IgD-negative memory B cell (primary cell): ENCODE data around the gene KIAA0825. TPM values are rescaled to one million over a fixed set of nuclear protein-coding genes. Genes with fewer than 3 reads are reported as not detected.

ENCODE experiments used
- H3K27ac Mint-ChIP-seq, 3 donors: one replicate each; pipeline ENCODE4 v1.8.0; 2020 to 2022; ENCODE audit warnings: mild to moderate bottlenecking in 3 of 3, mixed read lengths in 3 of 3, moderate library complexity in 1 of 3
- H3K27me3 Mint-ChIP-seq: one replicate; pipeline ENCODE4 v1.8.0; 2021; ENCODE audit warnings: mixed read lengths
- H3K36me3 Mint-ChIP-seq: one replicate; pipeline ENCODE4 v1.8.0; 2020; ENCODE audit warnings: mild to moderate bottlenecking, mixed read lengths
- H3K4me1 Mint-ChIP-seq, 3 donors: one replicate each; pipeline ENCODE4 v1.8.0; 2020 to 2022; ENCODE audit warnings: mixed read lengths in 3 of 3, mild to moderate bottlenecking in 1 of 3
- H3K4me3 Mint-ChIP-seq, 4 donors: one replicate each; pipeline ENCODE4 v1.8.0; 2020 to 2022; ENCODE audit warnings: mild to moderate bottlenecking in 4 of 4, mixed read lengths in 4 of 4, moderate library complexity in 3 of 4
- H3K9me3 Mint-ChIP-seq, 3 donors: one replicate each; pipeline ENCODE4 v1.8.0; 2020 to 2021; ENCODE audit warnings: mixed read lengths in 3 of 3, mild to moderate bottlenecking in 1 of 3
- polyA plus RNA-seq: library from polyadenylated mRNA; unstranded; fragments of 300-500 nt; fragmentation: Illumina TruSeq; gene quantifications from one replicate; pipeline ENCODE4 v1.2.3, GENCODE V29; 2021

Gene KIAA0825
- polyA plus RNA-seq, 1 donor from 2014 or later = 0.84 TPM

- H3K9me3 Mint-ChIP-seq = peaks cover 6 to 9% (median 6%) of the 10 kb centered on the region in 3 donors
- peaks cover 0 to 9% (median 8%) of the 10 kb centered on the region in 3 donors for H3K4me1 Mint-ChIP-seq
- no peaks in the 10 kb centered on the region for H3K36me3 Mint-ChIP-seq
- H3K27ac Mint-ChIP-seq = no peak overlapping the region
- H3K4me3 Mint-ChIP-seq = no peak overlapping the region
- H3K27me3 Mint-ChIP-seq = no peaks in the 10 kb centered on the region
Measured at GRCh38 chr5:94545870-94546625, 72.4 kb downstream of the KIAA0825 start.

GRCh38 chr5:94544875-94545547 lies 73.4 kb downstream of the KIAA0825 start:
- Mint-ChIP-seq H3K9me3 (peaks cover 7 to 15% (median 7%) of the 10 kb centered on the region in 3 donors), H3K27ac (no peak overlapping the region), H3K36me3 (no peaks in the 10 kb centered on the region), H3K4me1 (peaks cover 0 to 9% (median 8%) of the 10 kb centered on the region in 3 donors), H3K4me3 (no peak overlapping the region), H3K27me3 (no peaks in the 10 kb centered on the region)

- Mint-ChIP-seq H3K4me3 (peak overlapping the region in 1 of 4 donors; percentile 6), H3K27me3 (no peaks in the 10 kb centered on the region), H3K27ac (no peak overlapping the region), H3K36me3 (no peaks in the 10 kb centered on the region), H3K4me1 (peaks cover 0 to 9% (median 8%) of the 10 kb centered on the region in 3 donors), H3K9me3 (peaks cover 6 to 16% (median 7%) of the 10 kb centered on the region in 3 donors)
Measured at GRCh38 chr5:94544031-94544650, 74.3 kb downstream of the KIAA0825 start.

DNA sequence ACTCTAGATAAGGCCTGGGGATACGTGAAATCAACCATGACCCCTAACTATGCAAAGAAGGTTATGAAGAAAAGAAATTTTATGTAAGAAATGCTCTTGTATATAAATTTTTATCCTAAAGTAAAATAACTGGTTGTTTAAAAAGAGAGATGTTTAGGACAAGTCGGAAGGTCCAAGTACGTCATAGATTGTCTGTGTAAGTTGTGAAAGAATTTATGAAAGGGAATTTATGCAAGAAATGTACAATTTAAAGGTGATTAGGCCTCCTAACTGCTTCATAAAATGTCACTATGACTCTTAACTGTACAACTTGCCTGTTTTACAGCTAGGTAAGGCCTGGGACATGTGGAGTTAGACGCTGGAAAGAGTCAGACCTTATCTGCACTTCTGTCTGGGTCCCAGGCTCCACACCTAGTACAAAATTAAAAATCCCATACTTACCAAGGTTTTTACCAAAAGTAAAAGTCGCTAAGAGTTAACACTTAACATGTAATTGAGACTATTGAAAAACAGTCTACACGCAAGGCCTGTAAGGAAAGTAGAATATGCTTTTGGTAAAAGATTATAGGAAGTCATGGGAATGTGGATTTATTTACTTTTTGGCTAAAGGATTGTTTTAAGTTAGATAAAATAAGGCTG lies 77.4 kb downstream of the KIAA0825 start:
- Mint-ChIP-seq H3K27me3 (no peaks in the 10 kb centered on the region), H3K4me1 (peaks cover 0 to 9% (median 8%) of the 10 kb centered on the region in 3 donors), H3K36me3 (peaks cover 3% of the 10 kb centered on the region), H3K27ac (no peak overlapping the region), H3K9me3 (peaks cover 6 to 21% (median 7%) of the 10 kb centered on the region in 3 donors), H3K4me3 (no peak overlapping the region)

DNA sequence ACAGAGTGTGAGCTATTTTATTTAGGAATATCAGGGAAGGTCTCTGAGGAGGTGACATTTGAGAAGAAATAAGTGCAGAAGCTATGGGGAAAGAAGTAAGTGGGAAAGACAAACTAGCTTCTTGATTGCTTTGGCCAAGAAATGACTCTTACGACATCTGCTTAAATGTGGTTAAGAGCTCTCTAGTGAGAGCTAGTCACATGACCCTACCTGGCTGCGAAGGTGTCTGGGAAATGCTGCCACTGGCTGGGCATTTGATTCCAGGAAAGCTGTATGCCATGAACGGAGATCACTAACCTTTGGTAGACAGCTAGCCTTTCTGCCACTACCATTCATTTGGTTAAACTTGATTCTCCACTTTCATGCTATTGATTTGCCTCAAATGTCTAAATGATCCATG lies 80.1 kb downstream of the KIAA0825 start:
- no peaks in the 10 kb centered on the region for H3K27me3 Mint-ChIP-seq
- H3K36me3 Mint-ChIP-seq = peaks cover 3% of the 10 kb centered on the region
- no peaks in the 10 kb centered on the region for H3K4me1 Mint-ChIP-seq
- H3K9me3 Mint-ChIP-seq = peaks cover 3 to 18% (median 7%) of the 10 kb centered on the region in 3 donors
- no peak overlapping the region for H3K4me3 Mint-ChIP-seq
- H3K27ac Mint-ChIP-seq = no peak overlapping the region

DNA sequence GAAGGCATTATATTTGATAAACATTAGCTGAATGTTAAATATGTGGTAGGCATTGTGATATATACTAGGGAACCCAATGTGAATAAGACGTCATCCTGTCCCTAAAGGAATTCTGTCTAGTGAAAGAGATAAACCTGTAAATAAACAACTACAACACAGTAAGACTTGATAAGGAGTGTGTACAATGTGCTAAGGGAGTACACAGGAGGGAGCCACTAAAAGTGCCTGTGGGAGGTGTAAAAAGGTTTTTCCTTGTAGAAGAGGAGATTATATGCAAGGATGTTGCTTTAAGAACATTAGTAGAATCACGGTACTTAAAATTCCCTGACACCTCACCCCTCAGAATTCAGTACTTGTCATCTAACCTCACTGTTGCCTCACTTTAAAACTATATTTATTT lies 91.7 kb downstream of the KIAA0825 start:
- no peaks in the 10 kb centered on the region for H3K9me3 Mint-ChIP-seq
- H3K36me3 Mint-ChIP-seq = no peaks in the 10 kb centered on the region
- no peaks in the 10 kb centered on the region for H3K27me3 Mint-ChIP-seq
- H3K4me3 Mint-ChIP-seq = no peak overlapping the region
- H3K27ac Mint-ChIP-seq = no peak overlapping the region
- H3K4me1 Mint-ChIP-seq = no peaks in the 10 kb centered on the region

- no peaks in the 10 kb centered on the region for H3K9me3 Mint-ChIP-seq
- no peak overlapping the region for H3K27ac Mint-ChIP-seq
- H3K4me3 Mint-ChIP-seq = no peak overlapping the region
- H3K27me3 Mint-ChIP-seq = no peaks in the 10 kb centered on the region
- H3K36me3 Mint-ChIP-seq = no peaks in the 10 kb centered on the region
- no peaks in the 10 kb centered on the region for H3K4me1 Mint-ChIP-seq
Measured at GRCh38 chr5:94524841-94525697, 93.3 kb downstream of the KIAA0825 start.

GRCh38 chr5:94523018-94523417 lies 95.4 kb downstream of the KIAA0825 start:
- H3K27me3 Mint-ChIP-seq = no peaks in the 10 kb centered on the region
- H3K9me3 Mint-ChIP-seq = no peaks in the 10 kb centered on the region
- no peaks in the 10 kb centered on the region for H3K4me1 Mint-ChIP-seq
- no peaks in the 10 kb centered on the region for H3K36me3 Mint-ChIP-seq
- no peak overlapping the region for H3K4me3 Mint-ChIP-seq
- no peak overlapping the region for H3K27ac Mint-ChIP-seq

DNA sequence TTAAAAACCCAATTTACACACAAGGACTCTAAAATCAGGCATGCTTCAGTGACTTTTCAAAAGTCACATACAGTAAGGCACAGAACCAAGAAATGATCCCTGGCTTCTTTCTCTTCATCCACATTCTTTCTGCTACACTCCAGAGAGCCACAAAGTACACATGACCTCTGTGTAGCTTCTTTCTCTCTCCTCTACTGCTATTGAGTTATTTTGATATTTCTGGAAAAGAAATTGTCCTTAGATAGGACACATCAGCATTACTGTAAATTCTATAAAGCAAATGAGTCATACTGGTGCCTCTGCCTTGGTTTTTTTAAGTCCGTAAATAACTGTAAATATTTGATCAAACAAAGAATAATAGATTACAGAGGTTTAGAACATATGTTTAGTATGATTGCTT lies 96.3 kb downstream of the KIAA0825 start:
- H3K4me1 Mint-ChIP-seq = no peaks in the 10 kb centered on the region
- H3K9me3 Mint-ChIP-seq = no peaks in the 10 kb centered on the region
- no peaks in the 10 kb centered on the region for H3K36me3 Mint-ChIP-seq
- H3K4me3 Mint-ChIP-seq = no peak overlapping the region
- H3K27ac Mint-ChIP-seq = no peak overlapping the region
- H3K27me3 Mint-ChIP-seq = no peaks in the 10 kb centered on the region

DNA sequence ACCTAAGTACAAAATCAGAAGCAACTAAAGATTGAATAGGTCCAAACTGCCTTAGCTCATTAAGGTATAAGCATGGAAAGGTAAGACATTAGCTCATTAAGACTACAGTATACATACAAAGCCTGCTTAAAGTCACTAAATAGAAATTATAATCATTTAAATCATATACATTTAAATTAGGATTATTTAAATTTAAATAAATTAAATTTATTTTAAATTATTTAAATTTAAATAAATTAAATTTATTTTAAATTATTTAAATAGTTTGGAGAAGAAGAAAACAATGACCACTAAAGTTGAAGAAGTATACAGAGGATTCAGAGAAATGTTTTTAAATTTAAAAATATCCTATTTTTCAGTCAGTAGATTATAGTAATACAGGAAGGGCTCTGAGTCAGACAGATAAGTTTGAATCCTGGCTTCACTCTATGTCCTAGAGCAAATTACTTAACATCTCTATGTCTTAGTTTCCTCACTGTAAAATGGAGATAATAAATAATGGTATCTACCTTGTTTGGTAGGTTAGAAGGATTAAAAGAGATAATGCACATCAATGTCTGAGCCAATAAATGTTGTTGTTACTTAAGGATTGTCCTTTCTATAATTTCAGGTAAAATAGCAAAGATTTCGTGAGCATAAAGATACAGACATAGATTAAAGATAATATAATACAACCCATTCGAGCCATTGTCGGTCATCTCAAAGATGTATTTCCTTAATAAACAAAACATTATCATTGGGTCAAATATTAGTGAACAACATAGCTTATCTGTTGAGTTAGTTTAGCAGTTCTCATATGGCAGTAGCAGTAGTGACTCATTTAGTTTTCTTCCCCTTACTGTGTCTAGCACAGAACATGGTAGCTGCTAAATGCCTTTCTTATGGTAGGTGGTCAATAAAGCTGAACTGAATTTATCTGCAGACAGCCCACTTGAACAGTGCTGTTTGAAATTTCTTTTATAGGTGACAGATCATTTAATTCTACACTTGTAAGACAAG lies 100.6 kb downstream of the KIAA0825 start:
- Mint-ChIP-seq H3K36me3 (peaks cover 2% of the 10 kb centered on the region), H3K27me3 (no peaks in the 10 kb centered on the region), H3K4me1 (no peaks in the 10 kb centered on the region), H3K27ac (no peak overlapping the region), H3K9me3 (no peaks in the 10 kb centered on the region), H3K4me3 (no peak overlapping the region)

DNA sequence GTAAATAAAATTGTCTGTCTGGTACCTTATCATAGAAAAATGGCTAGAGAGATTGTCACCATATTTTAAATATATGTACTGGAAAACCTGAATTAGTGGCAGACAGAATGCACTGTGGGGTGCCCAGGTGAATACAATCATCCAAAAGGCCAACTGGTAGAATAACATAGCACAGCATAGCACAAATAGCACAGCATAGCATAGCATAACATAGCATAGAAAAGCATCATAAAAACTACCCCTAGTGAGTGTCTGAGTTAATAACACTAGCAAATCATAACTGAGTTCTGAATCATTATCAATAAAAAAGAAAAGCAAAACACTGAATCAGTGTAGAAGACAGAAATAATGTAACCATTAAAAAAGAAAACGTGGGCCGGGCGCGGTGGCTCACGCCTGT lies 102.3 kb downstream of the KIAA0825 start:
- Mint-ChIP-seq H3K27ac (no peak overlapping the region), H3K36me3 (peaks cover 2% of the 10 kb centered on the region)

GRCh38 chr5:94508461-94509148 lies 109.8 kb downstream of the KIAA0825 start:
- Mint-ChIP-seq H3K4me3 (no peak overlapping the region), H3K9me3 (no peaks in the 10 kb centered on the region), H3K4me1 (no peaks in the 10 kb centered on the region), H3K36me3 (no peaks in the 10 kb centered on the region), H3K27ac (no peak overlapping the region), H3K27me3 (no peaks in the 10 kb centered on the region)

More for the DNA sequence above, 102.3 kb downstream of the KIAA0825 start:
- Mint-ChIP-seq H3K4me1 (no peaks in the 10 kb centered on the region), H3K4me3 (no peak overlapping the region), H3K9me3 (no peaks in the 10 kb centered on the region), H3K27me3 (no peaks in the 10 kb centered on the region)
